HG02943 (cell line): ENCODE measurements around the gene GNAI1.

Experiments used
- ATAC-seq: cut with Tn5 transposase; IDR thresholded peaks from one replicate; pipeline ENCODE4 v1.9.1; 2021; ENCODE audit warnings: mild to moderate bottlenecking, low read depth, moderate library complexity; ENCODE audit not compliant: unreplicated experiment

The GNAI1 gene

DNA sequence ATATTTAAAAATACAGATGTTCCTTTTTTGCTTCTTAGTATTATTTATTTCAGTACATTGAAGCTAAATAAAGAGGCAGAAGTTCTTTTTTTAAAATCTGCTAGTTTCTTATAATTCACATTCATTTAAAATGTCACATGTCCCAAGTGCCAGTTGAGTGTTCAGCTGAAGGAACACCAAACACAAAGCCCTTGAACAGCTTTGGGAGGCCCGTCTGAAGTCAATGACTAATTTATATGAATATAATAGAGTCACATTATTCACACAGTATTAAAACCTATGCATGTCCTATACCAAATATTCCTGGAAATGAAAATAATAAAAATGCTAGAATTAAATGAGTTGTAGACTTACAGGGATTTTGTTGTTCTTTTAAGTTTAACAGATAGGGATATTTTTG is 70.3 kb downstream of the GNAI1 start:
- ATAC-seq = no peak

DNA sequence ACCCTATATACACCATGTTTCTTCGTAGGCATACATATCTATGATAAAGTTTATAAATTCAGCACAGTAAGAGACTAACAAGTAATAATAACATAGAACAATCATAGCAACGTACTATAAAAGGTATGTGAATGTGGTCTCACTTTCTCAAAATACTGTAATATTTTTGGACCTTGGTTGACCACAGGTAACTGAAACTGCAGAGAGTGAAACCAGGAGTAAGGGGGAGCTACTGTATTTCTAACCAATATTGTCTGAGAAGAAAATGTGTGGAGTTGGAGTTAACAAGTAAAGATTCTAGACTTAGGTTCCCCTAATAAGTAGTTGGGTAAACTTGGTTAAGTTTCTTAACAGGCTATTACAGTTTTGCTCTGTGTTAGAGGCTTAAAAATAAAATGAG is 72.1 kb downstream of the GNAI1 start:
- ATAC-seq = no peak

DNA sequence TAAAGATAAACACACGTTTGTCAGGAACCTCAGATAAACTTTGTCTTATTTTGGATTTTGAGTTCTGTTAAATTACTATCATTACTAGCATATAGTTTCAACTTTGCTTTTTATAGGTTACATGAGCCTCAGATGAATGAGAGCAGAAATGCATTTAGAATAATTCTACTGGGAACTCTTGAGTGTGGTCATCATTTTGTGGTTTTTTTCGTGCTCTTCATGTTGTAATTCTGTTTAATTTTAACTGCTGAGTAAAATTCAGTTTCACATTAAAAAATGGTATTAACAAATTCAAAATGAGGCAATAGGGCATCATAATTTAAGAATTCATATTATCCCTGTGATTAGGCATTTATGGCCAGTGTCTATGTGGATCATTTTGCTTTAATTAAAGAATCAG is 72.9 kb downstream of the GNAI1 start:
- no peak for ATAC-seq

DNA sequence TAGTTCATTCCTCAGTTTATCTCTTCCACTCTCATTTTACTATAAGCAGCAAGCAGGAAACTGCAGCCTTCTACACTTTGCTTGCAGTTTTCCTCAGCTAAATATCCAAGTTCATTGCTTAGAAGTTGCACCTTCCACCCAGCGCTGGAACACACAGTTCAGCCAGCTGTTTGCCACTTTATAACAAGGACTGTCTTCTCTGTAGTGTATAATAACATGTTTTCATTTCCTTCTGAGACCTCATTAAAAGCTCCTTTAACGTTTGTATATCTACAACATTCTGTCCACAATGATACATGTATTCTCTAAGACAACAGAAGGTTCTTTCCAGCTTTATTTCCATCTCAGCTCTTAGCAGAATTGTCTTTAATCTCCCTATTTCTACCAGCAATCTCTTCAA is 74.1 kb downstream of the GNAI1 start:
- no peak for ATAC-seq

DNA sequence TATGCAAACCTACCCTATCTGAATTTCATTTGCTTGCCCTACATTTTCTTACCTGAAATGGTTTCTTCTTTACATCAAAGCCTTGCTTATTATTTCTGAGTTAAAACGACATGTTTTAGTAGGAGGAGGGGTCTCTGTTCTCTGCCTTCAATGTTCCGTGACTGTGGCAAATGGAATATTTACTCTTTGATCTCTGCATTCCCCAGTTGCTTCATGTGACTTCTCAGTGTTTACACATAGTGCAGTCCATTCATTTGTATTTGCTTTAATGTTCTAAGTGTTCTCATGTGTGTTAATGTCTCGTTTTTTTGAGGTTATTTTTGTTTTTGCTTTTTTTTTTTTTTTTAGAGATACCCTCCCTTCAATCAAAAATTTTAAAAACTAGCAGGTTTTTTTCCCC is 75.8 kb downstream of the GNAI1 start:
- no peak for ATAC-seq

DNA sequence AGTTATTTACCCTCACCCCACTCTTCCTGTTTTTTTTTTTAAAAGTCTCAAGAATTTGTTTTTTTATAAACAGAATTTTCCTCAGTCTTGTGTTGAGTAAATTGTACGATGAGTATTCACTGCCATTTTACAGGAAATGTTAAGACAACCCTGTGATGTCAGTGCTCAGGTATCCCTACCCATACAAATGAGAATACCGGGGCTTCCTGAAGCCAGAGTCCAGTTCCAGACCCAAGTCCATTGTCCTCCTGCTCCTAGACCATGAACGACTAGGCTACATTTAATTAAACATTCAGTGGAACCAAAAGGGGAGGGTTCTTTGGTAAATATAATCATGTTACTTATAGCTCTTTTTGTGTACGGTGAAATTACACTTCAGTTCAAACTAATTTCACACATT is 79.2 kb downstream of the GNAI1 start:
- no peak for ATAC-seq

DNA sequence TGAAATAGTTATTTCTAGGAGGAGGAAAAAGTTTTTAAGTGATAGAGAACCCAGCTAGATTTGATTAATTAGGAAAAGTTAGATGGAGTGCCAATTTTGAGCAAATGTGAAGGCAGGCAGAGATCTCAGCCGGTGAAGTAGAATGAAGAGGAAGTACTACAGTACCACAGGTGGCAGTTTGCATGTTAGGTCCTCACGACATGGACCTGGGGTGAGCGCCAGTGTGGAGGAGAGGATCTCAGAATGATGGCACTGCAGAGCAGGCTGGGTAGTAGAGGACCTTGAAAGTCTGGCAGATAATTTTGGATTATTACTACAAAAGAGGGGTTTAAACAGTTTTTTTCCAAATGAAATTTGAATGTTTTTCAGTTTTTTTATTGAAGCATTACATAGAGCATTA is 81.1 kb downstream of the GNAI1 start:
- ATAC-seq = no peak

DNA sequence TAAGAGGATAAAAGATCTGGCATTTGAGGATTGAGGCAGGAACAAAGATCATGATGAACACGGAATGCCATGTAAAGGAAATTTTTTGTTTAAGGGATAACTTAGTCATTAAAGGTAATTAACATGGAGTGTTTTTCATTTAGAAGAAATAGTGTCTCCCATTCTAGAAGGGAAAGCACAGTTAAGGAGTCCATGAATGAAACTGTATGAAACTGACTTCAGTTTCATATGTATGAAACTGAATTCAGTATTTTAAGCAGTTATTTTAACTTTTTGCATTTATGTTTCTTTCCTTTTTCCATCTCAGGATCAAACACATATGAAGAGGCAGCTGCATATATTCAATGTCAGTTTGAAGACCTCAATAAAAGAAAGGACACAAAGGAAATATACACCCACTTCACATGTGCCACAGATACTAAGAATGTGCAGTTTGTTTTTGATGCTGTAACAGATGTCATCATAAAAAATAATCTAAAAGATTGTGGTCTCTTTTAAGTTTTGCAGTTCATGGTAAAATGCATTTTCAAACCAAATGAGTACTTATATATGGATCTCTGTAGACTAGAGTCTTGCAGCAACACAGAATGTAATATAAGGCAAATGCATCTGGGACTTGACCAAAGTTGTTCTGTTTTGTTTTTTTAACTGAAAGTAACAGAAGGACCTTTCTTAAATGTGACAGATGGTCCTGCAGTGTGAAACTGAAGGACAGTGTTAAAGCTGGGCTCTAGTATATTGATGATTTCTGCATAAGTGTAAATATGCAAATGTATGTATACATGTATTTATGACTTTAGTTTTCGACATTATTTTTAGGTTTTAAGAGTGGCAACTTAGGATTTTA is 82.6 kb downstream of the GNAI1 start:
- ATAC-seq = no peak

DNA sequence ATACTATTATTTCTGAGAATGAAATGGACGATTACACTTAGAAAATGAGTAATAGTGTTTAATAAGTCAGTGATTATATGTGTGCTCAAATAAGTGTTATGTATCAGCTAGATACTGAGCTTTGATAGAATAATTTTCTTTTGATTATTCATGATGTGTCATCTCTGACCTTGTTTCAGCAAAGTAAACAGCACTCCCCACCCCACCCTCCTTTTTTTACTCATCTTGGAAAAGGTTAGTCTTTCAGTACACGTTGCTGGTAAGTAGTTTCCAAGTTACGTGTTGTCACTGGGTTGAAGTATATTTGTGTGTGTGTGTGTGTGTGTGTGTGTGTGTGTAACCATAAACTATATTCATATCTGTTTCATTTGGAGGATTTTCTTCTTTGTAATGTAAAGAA is 84.1 kb downstream of the GNAI1 start:
- no peak for ATAC-seq

DNA sequence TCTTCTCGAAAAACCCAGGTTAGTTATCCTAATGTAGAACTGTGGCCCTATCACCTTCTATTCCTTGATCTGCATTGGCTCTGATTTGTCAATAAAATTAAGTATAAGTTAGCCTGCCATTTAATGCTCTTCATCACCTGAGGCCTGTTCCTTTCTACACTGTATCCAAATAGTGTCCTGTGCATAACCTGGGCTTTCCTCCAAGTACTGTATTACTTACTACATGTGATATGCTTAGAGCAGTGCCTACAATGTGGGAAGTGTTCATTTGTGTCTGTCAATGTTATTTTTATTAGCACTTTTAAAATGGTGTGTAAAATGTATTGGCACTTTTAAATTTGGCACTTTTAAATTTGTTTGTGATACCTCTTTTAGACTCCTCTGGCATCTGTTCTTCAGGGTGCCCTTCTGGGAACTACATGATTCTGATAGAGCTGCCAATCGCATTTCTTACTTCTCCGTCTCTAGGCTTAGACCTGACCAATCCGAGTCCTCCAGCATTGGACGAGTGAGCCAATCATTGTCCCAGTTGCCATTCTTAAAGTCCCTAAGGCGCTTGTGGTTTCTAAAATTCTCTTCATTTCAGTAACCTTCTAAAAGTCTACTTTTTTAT is 85.5 kb downstream of the GNAI1 start:
- ATAC-seq = no peak

DNA sequence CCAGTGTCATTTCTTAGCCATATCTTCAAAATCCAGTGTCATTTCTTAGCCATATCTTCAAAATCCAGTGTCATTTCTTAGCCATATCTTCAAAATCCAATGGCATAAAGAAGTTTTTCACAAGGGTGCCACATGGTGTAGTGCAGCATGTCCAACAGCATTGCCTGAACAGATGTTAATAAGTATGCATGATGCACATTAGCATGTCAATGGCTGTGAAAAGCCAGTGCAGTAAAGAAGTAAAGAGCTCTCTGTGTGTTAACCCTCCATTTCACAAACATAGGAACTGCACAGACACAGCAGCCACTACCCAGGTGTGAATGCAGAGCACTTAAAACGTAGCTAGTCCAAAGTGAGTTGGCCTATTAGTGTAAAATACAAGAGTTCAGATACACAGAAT is 89.8 kb downstream of the GNAI1 start:
- no peak for ATAC-seq

DNA sequence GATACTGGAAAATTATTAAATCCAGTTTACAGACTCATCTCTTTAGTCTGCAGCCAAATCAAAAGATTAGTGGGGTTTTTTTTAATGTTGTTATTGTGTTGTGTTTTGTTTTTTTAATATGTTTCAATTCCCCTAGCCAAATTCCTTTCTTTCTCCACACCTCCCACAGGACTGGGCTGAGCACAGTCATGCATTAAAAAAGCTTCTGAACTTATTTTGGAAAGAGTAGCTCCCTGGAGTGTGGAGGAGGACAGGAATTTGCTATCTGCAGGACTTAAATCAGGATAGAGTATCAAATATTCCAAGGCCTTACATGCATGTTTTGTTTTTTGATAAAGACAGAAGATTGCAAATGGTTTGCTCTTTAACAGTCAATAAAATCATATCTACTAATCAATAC is 90.7 kb downstream of the GNAI1 start:
- no peak for ATAC-seq

DNA sequence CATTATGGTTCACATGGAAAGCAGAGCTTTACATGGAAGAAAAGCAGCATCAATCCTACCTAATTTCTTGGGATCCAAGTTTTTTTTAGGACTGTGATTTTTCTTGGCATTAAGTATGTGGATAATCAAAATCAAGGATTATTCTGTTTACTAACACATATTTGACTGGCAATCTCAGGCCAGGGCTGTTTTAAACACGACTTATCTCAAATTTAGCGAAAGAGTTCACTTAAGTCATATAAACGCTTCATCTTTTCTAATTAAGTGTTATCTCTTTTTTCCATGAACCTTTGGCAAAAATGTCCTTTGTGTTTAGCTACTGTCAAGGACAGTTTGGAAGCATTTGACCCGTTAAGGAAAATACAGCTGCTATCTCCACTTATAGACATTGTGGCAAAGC is 92.0 kb downstream of the GNAI1 start:
- no peak for ATAC-seq

DNA sequence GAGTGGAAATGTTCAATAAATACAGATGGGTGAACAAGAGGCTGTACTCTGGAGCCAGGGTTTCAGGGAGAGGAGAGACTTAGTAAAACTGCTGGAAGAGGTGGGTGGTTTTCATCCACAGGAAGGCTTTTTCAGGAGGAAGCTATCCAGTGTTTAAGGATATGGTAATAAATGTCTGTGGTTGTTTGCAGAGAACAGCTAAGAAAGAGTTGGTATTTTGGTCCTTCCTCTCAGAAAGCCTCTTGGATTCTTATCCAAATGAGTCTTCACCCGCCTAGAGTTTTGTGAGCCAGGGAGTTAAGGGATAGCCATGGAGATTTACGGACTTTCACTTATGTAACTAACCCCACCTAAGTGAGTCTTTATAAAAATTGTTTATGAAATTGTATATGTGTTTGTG is 95.7 kb downstream of the GNAI1 start:
- no peak for ATAC-seq

DNA sequence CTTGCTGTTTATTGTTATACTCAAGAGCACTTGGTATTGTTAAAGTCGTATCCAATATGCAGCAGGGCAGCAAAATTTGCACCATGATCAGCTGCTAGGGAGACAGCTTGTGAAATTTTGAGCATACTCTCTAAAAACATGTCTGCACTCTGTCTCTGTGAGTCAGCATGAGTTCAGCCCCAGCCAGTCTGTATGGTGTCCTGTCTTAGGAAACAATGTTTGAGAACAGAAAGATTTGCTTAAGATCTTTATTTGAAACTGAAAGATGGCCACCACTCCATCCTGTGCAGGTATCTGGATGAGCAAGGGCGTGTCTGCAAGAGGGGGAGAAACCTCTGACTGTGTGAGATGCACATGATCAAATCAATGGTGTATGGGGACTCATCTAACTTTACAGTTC is 97.1 kb downstream of the GNAI1 start:
- no peak for ATAC-seq

DNA sequence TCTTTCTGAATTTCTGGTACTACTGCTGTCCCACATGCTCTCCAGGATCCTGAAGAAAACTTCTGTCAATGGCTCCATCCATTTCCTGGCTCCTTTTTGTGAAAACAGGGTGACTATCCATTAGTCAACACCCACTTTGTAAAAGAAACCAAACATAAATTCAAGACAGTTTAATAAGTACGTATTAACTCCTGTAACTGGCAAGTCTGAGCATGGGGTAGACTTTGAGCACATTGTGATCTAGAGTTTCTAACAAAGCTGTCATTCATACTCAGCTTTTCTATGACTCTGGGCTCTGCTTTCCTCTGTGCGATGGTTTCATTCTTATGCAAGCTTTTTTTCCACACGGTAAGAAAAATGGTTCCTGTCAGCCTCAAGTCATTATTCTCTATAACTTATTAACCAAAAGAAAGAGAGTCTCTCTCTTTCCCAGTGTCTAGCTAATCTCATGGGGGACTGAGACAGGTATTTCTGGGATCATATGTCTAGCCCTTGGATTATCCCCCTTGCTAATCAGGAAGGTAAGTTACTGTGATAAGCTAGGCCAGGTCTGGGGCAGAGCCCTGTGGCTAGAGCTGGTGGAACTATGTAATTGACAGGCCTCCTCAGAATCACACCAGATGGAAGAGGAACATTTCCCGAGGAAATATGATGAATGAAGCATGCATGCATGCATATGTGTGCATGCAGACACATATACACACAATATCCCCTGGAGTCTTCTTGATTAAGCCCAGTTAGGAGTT is 98.5 kb downstream of the GNAI1 start:
- ATAC-seq = no peak

DNA sequence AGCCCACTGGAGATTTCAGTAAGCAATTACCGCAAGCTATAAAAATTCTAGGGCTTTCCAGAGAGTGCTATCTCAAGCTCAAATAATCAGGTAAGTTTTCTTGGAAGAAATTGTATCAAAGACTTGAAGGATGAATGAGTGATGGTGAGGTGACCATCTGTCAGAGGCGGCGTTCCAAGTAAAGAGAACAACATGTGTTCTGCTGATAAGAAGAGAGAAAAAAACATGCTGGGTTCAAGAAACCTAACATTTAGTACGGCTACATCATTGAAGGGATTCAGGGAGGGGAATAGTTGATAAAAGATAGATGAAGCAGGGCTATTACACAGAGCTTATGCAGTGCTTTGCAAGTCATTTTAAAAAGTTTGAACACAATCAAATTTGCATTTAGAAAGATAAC is 100.7 kb downstream of the GNAI1 start:
- no peak for ATAC-seq

DNA sequence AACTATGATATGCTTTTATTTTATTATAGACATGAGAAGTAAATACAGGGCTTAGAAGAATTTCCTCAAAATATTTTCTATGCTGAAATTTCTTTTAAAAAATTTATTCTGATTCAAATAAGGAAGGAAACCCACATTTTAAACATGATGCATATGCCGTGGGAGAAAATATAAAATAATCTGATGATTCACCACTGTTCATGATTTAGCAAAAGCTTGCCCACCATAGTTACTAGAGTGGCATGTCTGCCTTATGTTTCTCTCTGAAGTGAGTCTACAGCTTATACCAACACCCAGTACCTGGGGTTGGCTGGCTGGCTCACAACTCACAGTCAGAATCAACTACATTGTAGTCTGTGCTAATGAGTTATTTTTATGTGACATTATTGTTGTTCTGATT is 102.0 kb downstream of the GNAI1 start:
- no peak for ATAC-seq

DNA sequence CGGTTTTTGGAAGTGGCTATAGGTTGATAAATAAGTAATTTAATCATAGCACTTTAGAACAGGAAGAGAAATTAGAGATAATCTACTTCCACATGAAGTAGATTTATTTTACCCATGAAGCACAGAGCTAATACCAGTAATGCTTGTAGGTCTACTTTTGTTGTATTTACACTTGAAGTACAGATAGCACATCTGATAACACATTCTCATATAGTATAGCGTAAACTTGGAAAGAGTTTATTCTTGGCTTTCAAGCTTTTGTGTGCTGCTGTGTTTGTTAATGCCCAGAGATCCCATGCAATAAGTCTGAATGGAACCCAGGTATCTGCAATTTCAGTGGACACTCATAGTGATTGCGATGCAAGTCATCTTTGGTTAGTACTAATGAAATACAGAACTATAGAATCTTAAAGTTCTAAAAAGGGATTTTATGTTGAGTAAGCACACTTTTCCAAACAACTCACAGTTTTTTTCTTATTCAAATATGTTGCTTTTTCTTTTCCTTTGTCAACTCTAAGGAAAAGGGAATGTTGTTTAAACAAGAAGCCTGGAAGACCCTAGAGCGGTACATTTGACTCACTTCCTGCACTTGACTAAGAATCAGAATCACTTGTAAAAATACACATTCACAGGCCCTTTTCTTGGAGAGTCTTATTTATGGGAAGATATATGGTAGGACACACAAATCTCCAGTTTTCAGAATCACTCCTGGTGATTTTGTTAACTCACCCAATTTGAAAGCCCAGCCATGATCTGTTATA is 105.8 kb downstream of the GNAI1 start:
- ATAC-seq = no peak

DNA sequence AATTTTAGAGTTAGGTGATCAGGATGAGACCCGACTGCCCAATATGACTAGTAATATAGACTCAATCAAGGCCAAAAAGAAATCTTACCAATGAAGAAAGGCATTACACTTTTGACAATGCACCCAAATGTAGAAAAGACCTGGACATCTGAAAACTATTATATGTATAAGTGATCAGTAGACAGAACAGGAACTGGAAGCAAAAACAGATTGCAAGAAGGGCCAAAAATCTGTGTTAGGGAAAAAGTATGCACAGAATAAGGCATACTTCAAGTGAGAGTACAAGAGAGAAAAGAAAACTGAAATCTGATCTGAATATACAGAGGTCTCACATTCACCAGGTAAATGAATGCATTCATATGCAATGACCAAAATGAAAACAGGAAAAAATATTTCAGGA is 107.0 kb downstream of the GNAI1 start:
- no peak for ATAC-seq

DNA sequence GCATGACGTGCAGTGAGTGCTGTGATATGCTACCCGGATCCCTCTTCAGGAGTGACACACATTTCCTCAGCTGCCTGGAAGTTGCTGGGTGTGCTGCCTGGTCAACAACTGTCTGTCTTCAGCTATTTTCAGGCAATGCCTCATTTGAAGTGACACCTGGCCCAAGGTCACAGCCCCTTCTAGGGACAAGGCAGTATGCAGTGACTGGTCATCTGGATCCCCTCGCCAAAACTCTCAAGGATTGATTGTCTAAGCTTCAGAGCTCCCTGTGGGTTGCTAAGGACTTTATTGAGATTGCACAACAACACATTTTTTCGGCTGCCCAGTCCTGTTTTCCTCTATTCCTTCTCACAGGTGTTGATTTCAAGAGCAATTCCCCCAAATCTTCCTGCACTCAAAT is 108.8 kb downstream of the GNAI1 start:
- no peak for ATAC-seq
